ENCODE results near the gene SPOUT1.
A peak's percentile ranks its signal among the peaks of the same experiment; 100 is the strongest.

The SPOUT1 gene

GRCh38 chr9:128771094-128771721 lies 58.4 kb downstream of the SPOUT1 start:
- peak in 1 of 2 donors; percentile 9 for DNase-seq

GRCh38 chr9:128770286-128771030 lies 59.1 kb downstream of the SPOUT1 start:
- no peak for DNase-seq
